ENCODE results near the gene TMCO4.

TMCO4 gene

DNA sequence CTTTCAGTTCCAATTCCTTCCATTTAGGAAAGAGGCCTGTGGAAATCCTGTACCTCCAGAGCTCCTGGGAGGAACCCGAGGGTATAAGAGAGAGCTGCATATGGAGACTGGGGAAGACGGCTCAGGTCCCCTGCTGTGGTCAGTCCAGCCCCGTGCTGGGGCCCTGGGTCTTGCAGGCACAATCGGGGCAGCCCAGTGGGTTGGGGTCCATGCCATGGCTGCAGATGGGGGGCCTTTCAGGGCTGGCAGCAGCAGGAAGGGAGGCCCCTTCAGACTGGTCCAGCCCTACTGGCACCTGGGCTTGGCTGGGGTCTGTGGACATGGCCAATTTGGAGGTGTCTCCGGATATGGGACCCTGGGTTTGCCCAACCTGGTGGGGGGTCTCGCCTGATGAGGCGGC lies 116.8 kb downstream of the TMCO4 start:
- DNase-seq (ENCODE audit: low read depth) = no peak

DNA sequence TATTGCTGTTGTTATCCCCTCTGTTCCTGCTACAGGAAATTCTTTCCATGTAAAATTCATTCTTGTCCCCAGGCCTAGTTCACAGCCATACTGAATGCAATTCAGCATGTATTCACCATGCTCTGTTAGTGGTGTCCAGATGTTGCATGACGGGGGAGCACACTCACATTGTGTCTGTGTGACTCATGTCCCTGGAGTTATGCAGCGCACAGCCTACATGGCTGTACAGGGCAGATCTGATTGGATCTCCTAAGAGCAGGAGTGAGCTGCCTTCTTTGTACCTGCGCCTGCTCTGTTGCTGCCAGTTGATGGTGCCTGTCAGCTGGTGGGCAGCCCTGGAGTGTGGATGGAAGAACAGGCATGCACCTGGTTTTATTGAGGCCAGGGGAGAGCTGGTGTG lies 117.5 kb downstream of the TMCO4 start:
- no peak for DNase-seq (ENCODE audit: low read depth)

DNA sequence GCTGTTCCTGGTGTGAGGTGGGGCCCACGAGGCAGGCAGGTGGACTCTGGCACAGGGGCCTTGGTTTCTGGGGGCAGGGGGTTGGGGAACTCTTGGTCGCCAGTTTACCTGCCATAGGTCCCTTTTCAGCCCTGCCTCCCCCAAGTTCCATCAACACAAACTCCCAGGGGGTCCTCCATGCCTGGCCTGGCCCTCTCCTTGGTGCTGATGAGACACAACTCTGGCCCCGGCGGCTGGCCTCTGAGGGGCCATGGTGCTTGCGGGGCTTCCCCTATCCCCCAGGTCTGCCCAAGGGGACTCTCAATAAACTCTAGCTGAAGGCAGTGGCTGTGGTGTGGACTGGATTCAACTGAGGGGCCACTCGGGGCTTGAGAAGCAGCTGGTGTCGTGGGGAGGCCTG lies 119.1 kb downstream of the TMCO4 start:
- DNase-seq (ENCODE audit: low read depth) = no peak

DNA sequence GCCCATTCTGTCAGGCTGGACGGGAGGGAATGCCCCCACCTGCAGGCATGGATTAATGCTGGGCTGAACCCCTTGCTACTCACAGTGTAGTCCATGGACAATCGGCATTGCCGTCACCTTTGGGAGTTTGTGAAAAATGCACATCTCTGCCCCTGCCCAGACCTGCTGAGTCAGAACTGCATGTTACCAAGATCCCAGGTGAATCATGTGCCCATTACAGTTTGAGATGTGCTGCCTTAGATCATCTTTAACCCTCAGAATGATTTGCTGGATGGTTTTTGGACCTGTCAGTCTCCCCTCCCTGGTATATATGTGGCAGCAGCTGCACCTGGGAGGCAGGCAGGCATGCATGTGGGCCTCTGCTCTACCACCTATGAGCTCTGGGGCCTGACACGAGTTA lies 120.0 kb downstream of the TMCO4 start:
- DNase-seq (ENCODE audit: low read depth) = no peak

DNA sequence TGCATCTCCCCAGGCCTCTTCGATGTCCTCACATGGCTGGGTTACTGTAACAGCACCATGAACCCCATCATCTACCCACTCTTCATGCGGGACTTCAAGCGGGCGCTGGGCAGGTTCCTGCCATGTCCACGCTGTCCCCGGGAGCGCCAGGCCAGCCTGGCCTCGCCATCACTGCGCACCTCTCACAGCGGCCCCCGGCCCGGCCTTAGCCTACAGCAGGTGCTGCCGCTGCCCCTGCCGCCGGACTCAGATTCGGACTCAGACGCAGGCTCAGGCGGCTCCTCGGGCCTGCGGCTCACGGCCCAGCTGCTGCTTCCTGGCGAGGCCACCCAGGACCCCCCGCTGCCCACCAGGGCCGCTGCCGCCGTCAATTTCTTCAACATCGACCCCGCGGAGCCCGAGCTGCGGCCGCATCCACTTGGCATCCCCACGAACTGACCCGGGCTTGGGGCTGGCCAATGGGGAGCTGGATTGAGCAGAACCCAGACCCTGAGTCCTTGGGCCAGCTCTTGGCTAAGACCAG lies 120.7 kb downstream of the TMCO4 start:
- DNase-seq (ENCODE audit: low read depth) = no peak

DNA sequence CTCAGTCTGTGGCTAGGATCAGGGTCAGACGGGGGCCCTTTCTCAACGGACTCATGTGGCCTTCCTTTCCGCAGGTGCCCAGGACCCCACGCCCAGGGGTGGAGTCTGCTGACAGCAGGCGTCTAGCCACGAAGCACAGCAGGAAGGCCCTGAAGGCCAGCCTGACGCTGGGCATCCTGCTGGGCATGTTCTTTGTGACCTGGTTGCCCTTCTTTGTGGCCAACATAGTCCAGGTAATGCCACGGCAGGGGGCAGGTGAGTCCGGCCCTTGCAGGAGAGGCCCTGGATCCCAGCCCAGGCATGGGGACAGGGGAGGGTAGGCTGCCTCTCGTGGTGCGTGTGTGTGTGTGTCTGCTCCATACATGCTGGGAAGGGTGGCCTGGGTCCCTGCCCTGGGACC lies 121.2 kb downstream of the TMCO4 start:
- no peak for DNase-seq (ENCODE audit: low read depth)

DNA sequence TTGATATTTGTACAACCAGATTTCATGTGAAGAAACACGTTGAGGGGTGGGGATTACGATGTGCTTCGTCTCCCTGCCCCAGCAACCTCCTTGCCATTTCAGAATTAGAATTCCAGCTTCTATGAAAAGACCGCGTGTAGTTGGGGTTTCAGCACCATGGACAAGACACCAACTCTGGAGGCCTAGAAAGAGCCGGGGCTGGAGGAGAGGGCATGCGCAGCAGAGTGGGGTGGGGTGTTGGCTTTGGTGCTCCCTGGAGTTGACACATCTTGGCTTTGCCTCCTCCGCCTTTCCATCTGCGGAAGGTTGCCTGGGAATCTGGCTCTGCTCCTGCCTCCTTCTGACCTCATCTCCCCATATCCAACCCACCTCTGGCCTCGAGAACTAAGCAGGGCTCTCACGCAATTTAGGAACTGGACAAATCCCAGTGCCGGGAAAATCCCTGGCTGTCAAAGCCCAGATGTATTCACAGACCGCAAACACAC lies 123.2 kb downstream of the TMCO4 start:
- no peak for DNase-seq (ENCODE audit: low read depth)

DNA sequence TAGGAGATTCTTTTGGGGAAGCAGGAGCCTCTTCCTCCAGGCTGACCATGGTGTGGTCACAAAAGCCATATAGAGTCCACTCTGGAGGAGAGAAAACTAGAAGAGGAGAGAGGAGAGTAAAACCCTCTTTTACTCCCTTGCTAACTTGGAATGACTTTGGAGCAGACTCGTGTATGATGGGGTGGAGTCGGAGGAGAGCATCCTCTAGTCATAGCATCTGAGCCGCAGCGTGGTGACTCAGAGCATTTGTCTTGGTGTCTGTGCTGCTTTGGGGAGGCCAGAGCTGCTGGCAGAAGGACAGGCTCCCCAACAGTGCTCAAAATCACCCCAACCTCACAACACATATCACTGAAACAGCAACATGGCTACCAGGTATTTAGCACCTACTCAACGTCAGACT lies 123.9 kb downstream of the TMCO4 start:
- no peak for DNase-seq (ENCODE audit: low read depth)

DNA sequence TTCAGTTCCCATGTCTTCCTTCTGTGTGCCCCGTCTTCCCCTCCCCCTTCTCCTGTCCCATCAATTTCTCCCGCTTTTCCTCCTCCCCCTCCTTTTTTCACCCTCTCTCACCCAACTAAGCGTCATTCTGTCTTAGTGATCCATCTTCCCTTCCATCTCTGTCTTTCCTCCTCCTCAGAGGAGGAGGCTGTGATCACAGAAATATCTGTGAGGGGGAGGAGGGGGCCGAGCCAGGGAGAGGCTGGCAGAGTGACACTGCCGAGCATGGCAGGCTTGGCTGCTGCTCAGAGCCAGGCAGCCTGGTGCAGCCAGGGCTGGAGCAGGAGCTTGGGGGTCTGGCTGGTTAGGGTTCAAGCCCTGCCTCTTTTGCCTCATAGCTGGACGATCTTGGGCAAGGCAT lies 127.5 kb downstream of the TMCO4 start:
- DNase-seq (ENCODE audit: low read depth) = no peak

DNA sequence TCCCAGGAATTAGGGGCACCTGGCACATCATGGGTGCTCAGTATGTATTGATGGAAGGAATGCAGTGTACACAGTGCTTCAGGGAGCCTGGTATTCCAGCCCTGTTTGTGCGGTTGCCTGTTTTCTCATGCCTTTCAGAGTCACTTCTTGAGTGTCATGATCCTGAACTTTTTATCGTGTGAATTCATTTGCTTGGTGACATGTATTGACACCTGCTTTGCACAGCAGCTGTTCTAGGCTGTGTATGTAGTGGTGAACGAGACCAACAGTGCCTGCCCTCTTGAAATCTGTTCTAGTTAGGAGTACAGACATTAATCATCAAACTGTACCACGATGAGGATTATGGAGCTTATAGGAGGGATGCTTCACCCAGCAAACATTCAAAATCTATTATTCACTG lies 128.9 kb downstream of the TMCO4 start:
- no peak for DNase-seq (ENCODE audit: low read depth)

DNA sequence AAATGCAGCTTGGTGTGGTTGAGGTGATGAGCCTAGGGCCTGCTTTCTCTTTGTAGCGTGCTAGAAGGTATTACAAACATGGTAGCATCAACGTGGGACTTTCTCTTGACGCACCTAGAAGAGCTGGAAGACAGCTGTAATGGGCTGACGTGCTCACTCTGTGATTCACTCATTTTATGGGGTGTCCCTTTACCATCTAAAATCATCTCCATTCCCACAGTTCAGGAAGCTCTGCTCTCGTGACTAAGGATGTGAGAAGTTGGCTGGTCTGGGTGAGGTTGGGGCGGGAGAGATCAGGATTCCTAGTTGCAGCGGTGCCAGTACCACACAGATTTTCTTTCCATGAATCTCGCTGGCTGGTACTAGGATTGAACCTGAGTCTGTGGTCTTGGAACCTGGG lies 130.8 kb downstream of the TMCO4 start:
- DNase-seq (ENCODE audit: low read depth) = no peak

DNA sequence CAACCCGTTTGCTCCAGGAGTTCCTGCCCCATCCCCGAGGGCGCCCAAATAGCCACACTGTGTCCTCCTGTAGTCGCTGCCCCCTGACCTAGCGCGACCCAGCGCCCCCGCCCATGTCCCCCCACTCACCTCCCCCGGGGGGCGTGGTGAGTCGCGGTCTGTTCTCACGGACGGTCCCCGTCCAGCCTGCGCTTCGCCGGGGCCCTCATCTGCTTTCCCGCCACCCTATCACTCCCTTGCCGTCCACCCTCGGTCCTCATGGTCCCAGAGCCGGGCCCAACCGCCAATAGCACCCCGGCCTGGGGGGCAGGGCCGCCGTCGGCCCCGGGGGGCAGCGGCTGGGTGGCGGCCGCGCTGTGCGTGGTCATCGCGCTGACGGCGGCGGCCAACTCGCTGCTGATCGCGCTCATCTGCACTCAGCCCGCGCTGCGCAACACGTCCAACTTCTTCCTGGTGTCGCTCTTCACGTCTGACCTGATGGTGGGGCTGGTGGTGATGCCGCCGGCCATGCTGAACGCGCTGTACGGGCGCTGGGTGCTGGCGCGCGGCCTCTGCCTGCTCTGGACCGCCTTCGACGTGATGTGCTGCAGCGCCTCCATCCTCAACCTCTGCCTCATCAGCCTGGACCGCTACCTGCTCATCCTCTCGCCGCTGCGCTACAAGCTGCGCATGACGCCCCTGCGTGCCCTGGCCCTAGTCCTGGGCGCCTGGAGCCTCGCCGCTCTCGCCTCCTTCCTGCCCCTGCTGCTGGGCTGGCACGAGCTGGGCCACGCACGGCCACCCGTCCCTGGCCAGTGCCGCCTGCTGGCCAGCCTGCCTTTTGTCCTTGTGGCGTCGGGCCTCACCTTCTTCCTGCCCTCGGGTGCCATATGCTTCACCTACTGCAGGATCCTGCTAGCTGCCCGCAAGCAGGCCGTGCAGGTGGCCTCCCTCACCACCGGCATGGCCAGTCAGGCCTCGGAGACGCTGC lies 133.9 kb downstream of the TMCO4 start:
- no peak for DNase-seq (ENCODE audit: low read depth)

DNA sequence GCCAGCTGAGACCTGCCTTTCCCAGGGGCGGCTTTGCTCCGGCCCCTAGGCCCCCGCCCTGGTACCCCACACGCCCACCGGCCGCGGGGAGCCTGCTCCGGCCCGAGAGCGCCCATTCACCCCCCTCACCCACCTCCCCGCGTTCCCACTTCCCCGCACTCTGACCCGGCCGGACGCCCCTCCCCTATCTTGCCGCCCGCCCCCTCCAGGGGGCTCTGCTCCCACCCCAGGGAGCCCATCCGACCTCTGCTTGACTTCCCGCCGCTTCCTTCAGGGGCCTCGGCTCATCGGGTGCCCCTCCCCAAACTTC lies 134.6 kb downstream of the TMCO4 start:
- no peak for DNase-seq (ENCODE audit: low read depth)

DNA sequence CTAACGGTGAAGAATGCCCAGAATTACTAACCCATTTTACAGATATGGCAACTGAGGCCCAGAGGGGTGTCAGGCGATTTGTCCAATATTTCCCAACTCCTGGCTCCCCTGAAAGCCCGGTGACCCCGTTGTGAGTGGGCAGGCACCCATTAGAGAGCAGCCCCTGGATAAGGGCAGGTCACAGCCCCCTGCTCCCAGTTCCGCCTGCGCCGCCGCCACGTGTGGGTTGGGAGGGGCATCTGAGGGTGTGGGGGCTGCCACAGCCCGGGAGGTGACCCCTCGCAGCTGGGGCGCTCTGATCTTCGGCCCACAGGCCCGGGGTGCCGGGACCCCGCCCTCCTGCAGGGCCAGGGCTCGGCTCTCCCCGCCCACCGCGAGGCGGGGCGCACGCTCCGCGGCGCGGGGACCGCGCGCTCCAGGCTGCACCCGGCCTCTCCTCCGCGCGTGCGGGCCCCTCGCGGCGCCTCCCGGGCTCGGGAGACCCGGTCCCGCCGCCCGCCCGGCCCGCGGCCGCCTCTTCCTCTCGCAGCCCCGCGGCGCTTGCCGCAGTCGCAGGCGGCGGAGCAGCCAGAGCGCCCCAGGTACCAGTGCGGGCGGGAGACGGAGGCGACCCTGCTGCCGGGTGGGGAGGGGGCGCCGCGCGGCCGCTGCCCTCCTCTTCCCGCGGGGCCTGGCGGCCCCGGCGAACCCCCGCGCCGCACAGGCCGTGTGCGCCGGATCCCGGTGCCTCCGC lies 135.1 kb downstream of the TMCO4 start, which contains the start of gene HTR6:
HTR6 (plus strand) TSS at position 423 of the 733 bp plus-strand sequence. CDS start 879 bp downstream, outside the sequence.
- DNase-seq (ENCODE audit: low read depth) = no peak

DNA sequence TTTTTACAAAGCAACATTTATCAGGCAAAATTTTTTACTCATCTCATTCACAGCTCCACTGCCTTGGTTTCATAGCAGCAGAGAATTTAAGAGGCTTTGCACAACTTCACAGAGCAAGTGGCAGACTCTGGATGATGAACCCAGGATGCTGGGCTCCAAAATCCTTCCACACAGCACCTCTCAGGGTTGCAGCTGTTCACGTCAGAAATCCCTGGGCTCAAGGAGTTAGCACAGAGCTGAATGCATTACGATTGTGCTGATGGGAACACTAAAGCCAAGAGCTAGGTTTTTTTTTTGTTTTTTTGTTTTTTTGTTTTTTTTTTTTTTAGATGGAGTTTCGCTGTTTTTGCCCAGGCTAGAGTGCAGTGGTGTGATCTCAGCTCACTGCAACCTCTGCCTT lies 137.4 kb downstream of the TMCO4 start:
- DNase-seq (ENCODE audit: low read depth) = no peak

DNA sequence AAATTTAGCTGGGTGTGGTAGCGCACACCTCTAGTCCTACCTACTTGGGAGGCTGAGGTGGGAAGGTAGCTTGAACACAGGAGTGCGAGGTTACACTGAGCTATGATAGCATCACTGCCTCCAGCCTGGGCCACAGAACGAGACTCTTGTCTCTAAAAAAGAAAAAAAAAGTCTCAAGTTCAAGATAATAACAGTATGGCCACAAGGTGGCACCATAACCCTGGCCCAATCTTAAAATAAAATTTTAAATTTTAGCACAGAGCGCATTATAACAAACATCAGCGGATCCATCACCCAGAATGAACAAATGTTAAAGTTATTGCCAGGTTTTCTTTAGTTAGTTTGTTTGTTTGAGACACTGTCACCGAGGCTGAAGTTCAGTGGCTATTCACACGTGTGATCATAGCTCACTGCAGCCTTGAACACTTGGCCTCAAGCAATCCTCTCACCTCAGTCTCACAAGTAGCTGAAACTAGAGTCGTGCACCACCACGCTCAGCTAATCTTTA lies 137.9 kb downstream of the TMCO4 start:
- DNase-seq (ENCODE audit: low read depth) = no peak

DNA sequence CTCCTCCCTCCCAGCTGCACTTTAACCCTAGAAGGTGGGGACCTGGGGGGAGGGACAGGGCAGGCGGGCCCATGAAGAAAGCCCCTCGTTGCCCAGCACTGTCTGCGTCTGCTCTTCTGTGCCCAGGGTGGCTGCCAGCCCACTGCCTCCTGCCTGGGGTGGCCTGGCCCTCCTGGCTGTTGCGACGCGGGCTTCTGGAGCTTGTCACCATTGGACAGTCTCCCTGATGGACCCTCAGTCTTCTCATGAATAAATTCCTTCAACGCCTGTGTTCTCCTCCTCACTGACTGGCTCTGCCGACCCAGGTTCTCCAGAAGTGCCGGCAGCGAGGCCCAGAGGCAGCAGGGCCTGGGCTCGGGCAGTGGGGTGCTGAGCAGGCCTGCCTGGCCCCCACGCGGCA lies 141.5 kb downstream of the TMCO4 start:
- no peak for DNase-seq (ENCODE audit: low read depth)

DNA sequence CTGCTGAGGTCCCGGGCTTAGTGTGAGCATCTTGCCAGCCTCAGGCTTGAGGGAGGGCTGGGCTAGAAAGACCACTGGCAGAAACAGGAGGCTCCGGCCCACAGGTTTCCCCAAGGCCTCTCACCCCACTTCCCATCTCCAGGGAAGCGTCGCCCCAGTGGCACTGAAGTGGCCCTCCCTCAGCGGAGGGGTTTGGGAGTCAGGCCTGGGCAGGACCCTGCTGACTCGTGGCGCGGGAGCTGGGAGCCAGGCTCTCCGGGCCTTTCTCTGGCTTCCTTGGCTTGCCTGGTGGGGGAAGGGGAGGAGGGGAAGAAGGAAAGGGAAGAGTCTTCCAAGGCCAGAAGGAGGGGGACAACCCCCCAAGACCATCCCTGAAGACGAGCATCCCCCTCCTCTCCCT lies 142.2 kb downstream of the TMCO4 start:
- DNase-seq (ENCODE audit: low read depth) = no peak

DNA sequence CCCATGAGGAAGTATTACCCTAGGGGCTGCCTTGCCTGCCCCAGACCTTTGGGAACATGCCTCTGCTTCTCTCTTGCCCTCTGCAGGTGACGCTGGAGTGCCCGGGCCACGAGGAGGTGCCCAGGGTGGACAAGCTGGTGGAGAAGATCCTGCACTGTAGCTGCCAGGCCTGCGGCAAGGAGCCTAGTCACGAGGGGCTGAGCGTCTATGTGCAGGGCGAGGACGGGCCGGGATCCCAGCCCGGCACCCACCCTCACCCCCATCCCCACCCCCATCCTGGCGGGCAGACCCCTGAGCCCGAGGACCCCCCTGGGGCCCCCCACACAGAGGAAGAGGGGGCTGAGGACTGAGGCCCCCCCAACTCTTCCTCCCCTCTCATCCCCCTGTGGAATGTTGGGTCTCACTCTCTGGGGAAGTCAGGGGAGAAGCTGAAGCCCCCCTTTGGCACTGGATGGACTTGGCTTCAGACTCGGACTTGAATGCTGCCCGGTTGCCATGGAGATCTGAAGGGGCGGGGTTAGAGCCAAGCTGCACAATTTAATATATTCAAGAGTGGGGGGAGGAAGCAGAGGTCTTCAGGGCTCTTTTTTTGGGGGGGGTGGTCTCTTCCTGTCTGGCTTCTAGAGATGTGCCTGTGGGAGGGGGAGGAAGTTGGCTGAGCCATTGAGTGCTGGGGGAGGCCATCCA lies 142.8 kb downstream of the TMCO4 start:
- DNase-seq (ENCODE audit: low read depth) = no peak

DNA sequence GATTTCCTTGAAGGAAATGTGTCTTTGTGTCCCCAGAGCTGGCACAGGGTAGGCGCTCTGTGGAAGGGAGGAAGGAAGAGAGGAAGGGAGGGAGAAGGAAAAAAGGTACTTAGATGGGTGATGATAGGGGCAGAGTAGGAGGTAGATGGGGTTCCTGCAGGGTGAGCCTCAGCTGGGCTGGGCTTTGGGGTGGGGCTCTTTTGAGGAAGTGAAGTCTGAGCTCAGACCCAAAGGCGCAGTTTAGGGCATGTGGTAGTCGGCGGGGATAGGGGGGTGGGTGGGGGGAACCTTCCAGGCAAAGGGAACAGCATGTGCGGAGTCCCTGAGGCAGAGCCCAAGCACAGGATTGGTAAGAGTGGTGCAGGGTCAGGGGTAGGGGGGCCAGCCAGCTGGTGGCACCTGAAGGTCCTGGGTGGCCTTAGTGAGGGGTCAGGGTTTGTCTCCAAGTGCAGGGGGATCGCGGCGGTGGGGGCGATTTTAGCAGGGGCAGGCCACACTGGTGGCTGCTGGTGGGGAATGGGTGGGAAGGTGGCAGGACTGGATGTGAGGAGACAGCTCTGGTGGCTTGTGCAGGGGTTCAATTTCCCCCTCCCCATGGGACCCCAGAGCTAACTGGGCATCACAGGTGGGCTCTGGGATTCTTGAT lies 143.5 kb downstream of the TMCO4 start:
- DNase-seq (ENCODE audit: low read depth) = no peak

DNA sequence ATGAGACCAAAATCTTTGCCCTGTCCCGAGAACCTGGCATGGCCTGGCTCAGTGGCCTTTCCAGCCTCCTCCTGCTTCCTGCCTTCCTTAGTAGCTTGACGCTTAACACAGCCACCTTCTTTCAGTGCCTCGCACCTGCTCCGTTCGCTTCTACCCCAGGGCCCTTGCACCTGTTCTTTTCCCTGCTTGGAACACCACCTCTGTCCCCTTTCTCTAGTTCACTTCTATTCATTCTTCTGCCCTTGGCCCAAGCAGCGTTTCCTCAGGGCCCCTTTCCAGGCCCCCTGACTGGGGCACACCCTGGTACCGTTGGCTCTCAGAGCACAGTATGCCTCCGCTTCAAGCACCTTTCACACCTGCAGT lies 144.0 kb downstream of the TMCO4 start:
- DNase-seq (ENCODE audit: low read depth) = no peak
